Activated CD4-positive, alpha-beta T cell treated with anti-CD3 and anti-CD28 coated beads, Interleukin-2, Interleukin-4, amounts not matched to agents 100 ng/mL and 50 ng/mL, durations not matched to agents 16 hours and 8 hours (primary cell): ENCODE results near the gene COQ8B.

Experiments
- DNase-seq: peaks from one replicate; pipeline ENCODE4 v3.0.0-alpha.2; 2020; ENCODE audit warnings: low spot score

COQ8B gene

DNA sequence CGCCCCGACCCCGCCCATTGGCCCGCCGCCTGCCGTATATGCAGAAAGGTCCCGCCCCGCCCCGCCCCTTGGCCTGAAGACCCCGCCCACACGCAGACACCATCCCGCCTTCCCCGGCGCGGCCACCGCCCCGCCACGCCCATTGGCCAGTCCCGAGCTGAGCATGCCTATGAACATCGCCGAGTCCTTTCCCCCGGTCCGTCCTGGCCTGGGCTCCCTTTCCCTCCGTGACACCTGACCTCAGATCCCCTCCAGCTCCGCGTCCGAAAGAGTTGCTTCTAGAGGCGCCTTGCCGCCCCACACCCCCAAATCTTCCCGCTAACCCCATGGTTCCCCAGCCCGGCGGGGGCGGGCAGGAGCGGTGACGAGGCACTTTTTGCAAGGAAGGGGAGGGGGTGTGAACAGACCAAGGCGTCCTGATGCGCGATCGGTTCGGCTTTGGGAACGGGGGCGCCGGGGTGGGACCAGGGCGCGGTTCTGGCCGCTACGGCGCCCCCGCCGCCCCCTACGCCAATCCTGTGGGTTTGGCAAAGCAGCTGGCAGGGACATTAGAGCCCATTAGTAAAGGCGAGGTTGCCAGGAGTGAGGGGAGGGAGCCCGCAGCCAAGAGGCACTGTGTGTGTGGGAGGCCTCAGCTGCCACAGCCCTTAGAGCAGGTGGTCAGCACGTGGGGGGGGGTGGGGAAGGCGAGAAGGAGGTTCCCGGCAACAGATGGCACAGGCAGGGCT lies 25.8 kb downstream of the COQ8B start:
- DNase-seq, result peak; percentile 92

DNA sequence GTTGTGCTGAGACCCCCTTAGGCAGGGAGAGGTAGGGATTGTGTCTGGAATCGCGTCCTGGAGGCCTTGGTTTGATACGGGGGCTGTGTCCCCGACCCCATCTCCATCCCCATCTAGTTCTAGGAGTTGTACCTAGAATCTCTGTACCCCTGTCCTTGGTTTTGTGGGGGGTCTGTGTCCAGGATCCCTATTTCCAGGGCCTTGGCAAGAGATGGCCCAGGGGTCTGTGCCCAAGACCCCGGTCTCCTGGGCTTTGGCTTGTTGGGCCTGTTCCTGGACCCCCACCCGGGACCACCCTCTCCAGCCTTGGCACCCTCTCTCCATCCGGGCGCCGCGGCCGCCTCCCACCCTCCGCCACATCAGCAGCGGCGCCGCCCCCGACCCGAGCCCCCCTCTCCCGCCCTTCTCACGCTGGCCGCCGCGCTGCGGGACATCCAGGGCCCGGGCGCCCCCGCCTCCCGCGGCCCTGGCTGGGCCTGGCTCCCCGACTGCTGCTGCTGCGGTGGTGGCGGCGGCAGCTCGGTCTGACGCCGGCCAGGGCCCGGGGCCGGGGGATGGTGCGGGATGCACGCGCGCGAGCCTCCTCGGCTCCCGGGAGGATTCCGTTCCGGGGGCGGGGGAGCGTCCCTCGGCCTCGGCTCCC lies 26.5 kb downstream of the COQ8B start, which contains the start of gene NUMBL:
Gene NUMBL, minus strand, starts transcription at position 602 of the 643 bp plus-strand sequence. Its CDS starts 168 bp downstream, at position 434.
- DNase-seq, result no peak

DNA sequence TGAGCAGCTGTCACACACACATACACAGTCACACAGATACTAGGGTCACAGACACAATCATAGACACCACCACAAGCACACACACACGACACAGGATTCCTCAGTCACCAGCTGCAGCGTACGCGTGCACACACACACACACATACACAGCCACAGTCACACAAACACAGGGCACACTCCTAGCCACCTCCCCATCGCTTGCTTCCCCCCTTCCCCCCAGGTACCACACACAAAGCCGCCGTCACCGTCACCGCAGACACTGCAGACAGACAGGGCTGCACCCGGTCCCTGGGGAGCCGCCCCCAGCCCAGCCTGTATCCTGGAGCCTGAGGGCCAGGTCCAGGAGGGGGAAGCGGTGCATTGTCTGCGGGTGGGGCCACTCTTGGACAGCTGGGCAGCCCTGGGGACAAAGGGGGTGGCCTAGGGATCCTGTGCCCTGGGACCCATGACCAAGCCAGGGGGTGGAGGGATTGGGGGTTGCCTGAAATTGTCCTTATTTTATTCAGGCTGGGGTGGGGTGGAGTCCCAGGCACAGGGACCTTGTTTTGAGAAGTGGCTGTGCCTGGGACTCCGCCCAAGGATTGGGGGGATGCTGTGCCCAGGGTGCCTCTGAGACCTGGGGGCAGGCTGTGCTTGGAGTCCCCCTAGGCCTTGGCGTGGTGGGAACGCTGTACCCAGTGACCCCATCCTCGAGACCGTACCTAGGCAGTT lies 27.2 kb downstream of the COQ8B start:
- DNase-seq, result no peak

DNA sequence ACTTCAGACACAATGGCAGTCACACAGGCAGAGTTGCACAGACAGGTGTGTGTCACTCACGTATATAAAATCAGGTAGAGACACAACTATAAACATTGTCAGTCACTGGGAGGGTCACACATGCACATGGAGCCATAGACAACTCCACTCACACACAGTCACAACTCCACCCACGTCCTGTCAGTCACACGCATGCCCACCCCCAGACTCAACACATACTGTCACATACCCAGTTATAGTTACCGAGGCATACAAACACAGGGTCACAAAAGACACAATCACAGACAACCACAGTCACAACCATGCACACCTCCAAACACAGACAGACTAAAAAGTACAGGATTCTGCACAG lies 27.7 kb downstream of the COQ8B start:
- DNase-seq, result no peak

DNA sequence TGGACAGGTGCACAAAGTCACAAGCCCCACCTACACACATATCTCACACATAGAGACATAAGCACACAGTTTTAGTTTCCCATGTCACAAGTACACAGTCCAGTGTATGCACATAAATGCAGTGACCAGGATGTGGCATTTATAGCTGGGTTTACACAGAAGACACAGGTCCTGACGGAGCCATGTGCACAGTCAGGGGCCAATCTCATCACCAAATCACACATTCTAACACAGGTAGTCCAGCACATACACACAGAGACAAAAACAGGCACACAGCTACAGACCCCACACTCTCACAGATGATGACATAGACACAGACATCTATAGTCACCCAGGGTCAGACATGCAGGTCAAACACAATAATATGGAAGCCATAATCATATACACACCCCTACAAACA lies 28.4 kb downstream of the COQ8B start:
- no peak for DNase-seq

DNA sequence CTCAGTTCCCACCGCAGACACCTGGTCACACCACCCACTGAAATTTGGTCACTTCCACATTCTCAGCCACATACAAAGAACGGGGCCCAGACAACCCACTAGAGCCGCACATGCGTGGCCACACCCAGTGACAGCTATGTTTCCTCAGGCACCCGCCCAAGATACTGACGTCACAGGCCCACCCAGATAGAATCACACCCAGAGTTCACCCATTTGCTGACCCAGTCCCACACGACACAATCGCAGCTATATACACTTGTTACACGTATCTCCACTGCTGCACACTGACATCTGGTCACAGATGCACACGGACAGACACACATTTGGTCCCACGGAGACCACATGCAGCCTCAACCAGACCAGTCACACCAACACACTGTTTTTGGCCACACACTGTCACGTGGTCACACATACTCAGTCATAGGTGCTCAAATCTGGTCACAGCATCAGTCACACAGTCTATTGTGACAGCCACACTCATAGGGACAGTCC lies 29.1 kb downstream of the COQ8B start:
- no peak for DNase-seq

DNA sequence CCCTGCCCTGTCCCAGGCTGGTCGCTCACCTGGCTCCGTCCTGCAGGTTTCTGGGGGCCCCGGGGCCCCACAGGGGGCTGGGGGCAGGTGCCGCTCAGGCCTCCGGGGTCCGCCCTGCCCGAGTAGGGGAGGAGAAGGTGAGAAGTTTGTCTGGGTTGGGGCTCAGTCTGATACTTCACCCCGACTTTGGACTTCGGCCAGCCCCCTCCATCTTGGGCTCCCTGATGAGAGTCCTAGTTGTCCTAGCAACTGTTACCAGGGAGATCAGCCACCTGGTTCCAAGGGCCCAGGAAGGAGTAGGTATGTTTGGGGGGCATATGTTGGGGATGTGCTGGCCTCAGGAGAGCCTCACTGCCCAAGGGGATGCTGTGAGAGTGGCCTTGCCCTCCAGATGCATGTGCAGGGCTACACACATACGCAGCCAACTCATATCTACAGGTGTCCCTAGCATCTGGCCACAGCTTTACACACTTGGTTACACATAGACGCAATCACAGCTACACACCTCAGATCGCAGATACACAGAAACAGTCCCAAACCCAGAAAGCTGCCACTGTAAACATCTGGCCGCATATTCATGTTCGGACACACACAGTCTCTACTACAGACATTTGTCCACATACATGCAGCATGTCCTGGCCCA lies 29.7 kb downstream of the COQ8B start:
- no peak for DNase-seq

DNA sequence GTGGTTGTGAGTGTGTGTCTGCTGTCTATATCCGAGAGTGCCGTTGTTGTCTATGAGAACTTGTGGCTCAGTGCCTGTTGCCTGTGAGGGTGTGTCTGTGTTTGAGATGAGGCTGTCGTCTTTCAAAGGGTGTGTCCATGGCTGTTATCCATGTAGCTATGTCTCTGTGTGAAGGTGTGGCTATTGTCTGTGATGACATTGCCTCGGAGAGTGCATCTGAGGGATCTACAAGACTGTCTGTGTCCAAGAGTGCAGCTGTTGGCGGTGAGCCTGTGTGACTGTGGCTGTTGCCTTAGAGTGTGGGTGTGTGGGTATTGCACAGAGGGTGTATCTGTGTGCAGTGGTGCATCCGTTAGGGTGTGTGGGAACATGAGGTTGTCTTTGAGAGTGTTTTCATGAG lies 31.1 kb downstream of the COQ8B start:
- no peak for DNase-seq

DNA sequence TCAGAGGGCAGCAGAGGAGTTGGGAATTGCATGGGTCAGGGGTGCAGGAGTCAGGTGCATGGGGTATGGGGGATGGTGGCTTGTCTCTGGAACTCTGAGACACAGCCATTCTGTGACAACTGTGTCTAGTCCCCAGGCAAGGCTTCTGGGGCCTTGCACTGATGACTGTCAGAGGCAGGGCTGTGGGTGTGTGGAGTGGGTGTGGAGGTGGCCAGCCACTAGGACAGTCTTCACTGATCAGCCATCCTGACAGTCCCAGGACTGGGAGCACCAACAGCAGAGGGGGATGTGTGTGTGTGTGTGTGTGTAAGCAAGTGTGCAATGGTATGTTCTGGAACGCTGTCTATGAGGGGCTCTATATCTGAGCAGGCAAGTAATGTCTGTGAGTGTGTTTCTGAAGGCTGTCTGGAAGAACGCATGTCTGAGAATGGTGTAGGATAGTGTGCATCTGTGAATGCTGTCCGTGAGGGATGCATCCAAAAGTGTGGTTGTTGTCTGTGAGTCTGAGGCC lies 31.6 kb downstream of the COQ8B start:
- no peak for DNase-seq

DNA sequence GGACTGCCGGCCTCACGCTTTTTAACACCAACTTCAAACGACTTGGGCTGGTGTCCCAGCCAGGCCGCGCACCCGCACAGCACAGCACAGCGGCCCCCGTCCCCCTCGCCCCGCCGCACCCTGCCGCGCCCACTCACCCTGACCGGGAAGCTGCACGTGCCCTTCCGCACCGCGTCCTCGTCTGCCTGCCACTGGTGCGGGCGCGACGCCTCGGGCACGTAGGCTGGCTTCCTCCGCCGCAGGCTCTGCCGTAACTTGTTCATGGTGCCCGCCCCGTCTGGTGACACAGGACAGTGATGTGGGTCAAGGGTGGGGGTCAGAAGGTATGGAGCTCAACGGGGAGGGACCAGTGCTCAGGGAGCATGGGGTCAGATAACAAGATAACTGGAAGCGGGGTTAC lies 32.4 kb downstream of the COQ8B start:
- no peak for DNase-seq

DNA sequence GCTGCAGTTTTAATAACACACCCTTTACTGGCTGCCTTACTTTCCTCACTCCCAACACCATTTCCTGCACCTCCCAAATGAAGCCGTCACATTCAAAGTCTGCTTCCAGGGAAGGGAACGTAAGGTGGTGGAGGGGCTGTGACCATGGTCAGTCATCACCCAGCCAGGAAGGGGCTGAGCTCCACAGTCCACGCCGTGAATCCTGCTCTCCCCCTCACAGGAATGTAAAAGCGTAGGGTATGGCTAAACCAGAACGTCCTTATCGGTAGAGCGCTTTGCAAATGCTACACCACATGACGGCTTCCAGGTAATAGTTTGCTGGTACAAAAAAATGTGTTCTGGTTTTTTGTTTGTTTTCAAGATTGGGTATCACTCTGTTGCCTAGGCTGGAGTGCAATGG lies 33.2 kb downstream of the COQ8B start:
- no peak for DNase-seq

DNA sequence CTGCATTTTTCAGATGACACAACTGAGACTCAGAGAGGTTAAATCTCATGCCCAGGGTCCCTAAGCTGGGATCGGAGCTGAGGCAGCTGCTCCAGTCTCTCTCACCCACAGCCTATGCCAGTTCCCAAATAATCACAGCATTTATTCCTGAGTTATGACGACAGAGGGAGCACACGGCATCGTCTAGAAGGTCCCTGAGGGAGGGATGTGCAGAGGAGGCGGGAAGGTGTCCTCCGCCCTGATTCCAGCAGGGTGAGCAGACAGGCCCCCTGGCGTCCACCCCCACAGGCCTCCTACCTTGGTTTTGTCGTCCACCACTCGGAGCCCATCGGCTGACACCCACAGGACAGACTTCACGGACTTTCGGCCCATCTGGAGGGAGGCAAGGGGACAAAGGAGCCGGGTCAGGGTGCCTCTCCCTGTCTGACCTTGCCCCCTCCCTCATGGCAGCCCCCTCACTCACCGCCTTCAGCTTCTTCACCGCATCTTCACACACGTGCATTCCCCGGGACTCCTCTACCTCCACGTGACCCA lies 34.2 kb downstream of the COQ8B start:
- DNase-seq, result no peak

DNA sequence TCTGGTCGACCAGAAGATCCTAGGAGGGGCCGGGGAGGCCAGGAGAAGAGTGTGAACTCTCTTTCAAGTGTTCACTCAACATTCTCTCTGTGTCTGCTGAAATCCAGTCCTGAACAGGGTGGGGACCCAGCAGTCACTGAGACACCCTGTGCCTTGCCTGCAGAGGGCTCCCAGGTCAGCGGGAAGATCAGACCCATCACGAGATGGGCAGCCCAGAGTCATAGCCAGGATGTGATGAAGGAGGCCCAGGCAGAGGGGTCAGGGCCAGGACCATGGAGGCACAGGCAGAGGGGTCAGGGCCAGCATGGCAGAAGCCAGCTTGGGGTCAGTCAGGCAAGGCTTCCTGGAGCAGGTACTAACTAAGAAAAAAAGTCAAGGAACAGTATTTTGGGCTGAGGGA lies 35.6 kb downstream of the COQ8B start:
- DNase-seq, result no peak

DNA sequence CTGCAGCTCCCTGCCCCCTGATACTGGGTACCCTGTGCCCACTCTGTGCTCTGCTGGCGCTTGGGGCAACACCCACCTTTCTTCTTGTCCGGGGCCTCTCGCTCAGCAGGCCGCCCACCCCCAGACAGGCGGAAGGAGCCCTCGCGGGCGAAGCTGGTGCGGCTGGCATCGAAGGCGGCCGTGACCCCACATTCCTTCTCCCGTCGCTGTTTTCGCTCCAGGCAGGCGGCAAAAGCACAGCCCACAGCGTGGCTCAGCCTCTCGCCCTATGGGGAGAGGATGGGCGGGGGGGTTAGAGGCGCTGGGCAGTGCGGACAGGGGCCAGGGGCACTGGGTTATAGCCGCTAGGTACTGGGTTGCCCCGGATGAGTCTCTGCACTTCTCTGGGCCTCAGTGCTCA lies 39.5 kb downstream of the COQ8B start:
- no peak for DNase-seq

DNA sequence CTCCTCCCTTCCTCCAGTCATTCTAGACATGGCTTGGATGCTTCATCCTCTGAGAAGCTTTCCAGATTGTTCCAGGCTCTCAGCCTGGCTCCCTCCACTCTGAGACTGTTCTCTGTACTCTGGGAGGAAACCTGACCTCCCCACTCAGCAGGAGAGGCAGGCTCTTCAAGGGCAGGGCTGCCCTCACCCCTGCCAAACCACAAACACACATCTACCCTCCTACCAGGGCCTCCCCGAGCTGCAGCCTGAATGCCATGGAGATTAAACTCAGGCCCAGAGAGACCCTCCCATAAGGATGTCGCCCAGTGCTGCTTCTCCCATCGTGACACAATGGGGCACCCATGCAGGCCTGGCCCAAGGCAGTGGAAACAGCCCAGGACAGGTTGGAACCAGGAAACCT lies 42.4 kb downstream of the COQ8B start:
- DNase-seq, result no peak

DNA sequence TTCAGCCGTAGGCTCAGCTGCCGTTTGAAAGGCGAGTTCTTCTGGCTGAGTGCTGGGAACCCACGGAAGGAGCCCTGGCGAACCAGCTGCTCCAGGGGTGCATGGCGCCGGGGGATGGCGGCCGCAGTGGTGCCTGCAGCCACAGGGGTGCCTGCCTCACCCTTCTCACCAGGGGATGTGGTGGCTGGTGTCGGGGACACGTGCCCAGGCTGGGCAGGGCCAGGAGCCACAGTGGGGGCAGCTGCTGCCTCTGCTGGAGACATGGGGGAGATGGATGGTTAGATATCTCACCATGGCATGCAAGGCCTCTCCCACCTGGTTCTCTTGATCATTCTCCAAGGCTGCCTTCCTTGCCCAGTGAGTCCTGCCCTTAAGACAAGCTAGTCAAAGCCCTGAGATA lies 43.3 kb downstream of the COQ8B start:
- no peak for DNase-seq

DNA sequence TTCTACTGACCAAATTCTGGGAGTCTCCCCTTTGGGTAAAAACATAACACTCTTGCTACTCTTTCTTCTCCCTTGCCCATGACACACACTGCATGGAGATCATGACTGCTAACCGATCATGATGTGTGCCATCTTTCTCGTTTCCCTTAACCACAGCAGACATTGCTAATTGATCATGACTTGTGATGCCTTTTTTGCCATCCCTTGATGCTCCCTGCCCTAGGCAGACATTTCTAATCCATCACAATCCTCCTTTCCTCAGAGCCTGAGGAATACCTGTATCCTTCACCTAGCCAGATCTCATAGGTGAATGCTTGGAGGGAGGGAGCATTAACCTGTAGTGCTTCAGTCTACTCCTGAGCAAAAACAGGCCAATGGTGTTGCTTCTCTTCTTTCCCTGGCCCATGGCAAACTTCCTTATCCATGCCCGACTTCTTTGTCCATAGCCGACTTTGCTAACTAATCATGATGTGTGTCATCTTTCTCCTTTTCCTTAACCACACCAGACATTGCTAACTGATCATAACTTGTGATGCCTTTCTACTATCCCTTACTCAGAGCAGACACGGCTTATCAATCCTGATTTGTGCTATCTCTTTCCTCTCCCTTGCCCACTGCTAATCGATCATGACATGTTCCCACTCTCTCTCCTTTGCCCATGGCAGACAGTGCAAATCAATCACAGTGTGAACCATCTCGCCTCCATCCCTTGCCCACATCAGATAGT lies 44.0 kb downstream of the COQ8B start:
- DNase-seq, result no peak

DNA sequence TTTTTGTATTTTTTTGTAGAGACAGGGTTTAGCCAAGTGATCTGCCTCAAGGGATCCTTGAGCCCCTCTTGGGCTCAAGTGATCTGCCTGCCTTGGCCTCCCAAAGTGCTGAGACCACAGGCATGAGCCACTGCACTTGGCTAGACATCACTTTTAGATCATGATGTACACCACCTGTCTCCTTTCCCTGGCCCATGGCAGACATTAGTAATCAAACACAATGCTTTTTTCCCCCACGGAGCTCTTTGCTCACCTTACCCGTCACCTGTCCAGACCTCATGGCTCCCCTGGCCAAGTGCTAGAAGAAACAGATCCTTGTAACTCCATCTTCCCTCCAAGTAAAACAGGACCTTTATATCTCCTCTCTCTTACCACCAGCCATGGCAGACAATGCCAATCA lies 44.6 kb downstream of the COQ8B start:
- no peak for DNase-seq

DNA sequence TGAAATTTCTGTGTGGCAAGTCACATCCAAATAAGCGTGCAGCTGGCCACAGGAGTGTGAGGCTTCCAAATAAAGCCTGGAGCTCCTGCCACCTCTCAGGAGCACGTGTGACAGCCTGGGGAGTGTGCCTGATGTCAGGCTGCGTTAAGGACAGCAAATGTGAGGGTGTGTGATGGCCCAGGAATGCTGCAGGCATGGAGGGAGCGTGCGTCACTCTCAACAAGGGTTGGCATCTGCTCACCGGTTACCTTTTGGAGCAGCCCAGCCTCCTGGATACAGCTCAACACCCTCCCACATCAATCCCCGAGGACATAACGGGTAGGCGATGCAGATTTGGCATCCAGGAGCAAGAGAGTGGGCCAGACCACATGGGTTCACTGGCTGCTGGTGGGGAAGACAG lies 45.3 kb downstream of the COQ8B start:
- DNase-seq, result no peak

DNA sequence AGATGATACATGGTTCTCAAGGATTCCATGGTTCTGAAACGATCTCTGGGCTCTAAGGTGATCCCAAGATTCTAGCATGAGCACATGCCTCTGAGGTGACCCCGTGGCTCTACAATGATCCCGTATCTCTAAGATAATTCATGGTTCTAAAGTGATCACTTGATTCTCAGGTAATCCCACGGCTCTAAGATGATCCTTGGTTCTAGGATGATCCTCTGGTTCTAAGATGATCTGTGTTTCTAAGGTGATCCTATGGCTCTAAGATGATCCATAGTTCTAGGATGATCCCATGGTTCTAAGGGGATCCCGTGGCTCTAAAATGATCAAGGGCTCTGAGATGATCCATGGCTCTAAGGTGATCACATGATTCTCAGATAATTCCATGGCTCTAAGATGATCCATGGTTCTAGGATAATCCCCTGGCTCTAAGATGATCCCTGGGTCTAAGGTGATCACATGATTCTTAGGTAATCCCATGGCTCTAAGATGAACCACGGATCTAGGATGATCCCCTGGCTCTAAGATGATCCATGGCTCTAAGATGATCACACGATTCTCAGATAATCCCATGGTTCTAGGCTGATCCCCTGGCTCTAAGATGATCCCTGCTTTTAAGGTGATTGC lies 47.6 kb downstream of the COQ8B start:
- no peak for DNase-seq

DNA sequence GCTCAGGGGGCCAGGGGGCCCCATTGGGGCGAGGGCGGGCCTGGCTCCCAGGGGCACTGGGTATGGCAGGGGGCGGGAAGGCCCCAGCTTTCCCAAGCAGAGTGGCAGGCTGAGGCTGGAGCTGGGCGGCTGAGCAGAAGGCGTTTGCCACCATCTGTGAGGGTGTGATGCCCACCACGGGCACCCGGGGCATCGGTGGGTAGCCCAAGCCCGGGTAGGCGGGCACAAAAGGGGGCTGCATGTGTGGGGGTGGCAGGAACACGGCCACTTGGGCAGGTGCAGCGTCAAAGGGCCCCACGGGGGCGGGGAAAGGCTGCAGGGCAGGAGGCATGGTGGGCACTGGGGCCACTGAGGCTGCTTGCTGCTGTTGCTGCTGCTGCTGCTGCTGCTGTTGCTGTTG lies 49.1 kb downstream of the COQ8B start:
- DNase-seq, result no peak
